ENCODE data around the gene COA3.

The COA3 gene

DNA sequence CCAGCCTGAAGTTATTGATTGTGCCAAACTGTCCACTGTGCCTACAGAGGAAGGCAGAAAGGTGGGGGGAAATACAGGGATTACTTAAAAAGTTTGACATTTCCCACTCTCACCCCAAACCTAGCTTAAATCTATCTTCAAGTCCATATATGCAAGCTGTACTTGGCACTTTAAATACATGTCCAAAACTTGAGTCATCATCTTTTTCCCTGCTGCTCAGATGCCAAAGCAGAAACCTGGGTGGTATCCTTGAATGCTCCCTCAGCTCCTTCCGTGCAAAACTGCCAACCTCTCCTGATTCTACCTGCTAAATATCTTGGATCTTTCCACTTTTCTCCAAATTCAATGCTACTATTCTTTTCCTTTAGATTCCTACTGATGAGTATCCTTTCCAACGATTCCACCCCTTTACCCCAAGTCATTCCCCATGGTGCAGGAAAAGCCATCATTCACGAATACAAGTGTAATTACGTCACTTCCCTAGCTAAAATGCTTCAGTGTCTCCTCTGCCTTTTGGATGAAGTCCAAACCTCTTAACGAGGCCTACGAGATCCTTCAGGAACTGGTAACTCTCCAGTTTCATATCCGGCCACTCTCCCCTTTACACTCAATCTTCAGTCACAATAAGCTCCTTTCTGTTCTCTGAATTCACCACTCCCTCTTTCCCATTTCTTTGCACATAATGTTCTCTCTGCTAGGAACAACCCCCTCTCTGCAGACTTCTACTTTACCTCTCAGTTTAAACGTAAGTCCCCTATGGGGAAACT lies 16.3 kb upstream of the COA3 start:
- Histone ChIP-seq H3K36me3 (replicated peaks in 1 of 2; ENCODE audit: control insufficient read depth in 2 of 2, insufficient read depth in 2 of 2, low read length in 2 of 2) (peaks cover 41 to 86% of the 10 kb centered on the region in 2 donors), H3K9me3 (replicated peaks in 1 of 2; ENCODE audit: control insufficient read depth in 2 of 2, insufficient read depth in 1 of 2, low read depth in 1 of 2, low read length in 2 of 2) (no peaks in the 10 kb centered on the region), H2BK5ac (ENCODE audit: low read length) (no peak overlapping the region), H3K23ac (ENCODE audit: low read depth, low read length, poor library complexity) (no peak overlapping the region), H4K91ac (ENCODE audit: low read depth, low read length, poor library complexity) (no peak overlapping the region), H3K27me3 (ENCODE audit: control insufficient read depth in 3 of 3, insufficient read depth in 3 of 3, low read depth in 1 of 3, low read length in 3 of 3) (no peaks in the 10 kb centered on the region), H3K4me3 (ENCODE audit: low read length in 2 of 2) (no peak overlapping the region), H3K4ac (ENCODE audit: low read length) (no peak overlapping the region), H2AFZ (ENCODE audit: low read length) (no peak overlapping the region), H2BK15ac (ENCODE audit: low read length) (no peak overlapping the region), H3K27ac (replicated peaks; ENCODE audit: low read length) (peak overlapping the region; percentile 12), H3K9ac (ENCODE audit: low read depth, low read length, poor library complexity) (no peak overlapping the region), H3K18ac (ENCODE audit: low read length) (no peak overlapping the region), H3K14ac (ENCODE audit: low read length) (no peak overlapping the region), H2AK5ac (ENCODE audit: low read depth, low read length) (no peak overlapping the region), H4K8ac (ENCODE audit: low read depth, low read length) (no peak overlapping the region), H3K4me2 (ENCODE audit: insufficient read depth, low read length, poor library complexity, severe bottlenecking) (no peak overlapping the region), H2BK120ac (ENCODE audit: low read depth, low read length) (no peak overlapping the region), H3K4me1 (ENCODE audit: control insufficient read depth in 2 of 2, insufficient read depth in 1 of 2, low read depth in 1 of 2, low read length in 2 of 2) (no peaks in the 10 kb centered on the region), H2BK12ac (ENCODE audit: low read length) (no peak overlapping the region), H3K79me1 (ENCODE audit: low read depth, low read length) (no peaks in the 10 kb centered on the region)
- no peak for DNase-seq (ENCODE audit: low spot score)
- WGBS, 2 donors (ENCODE audit: extremely low coverage in 2 of 2, insufficient read length in 2 of 2, insufficient replicate concordance in 1 of 2): no CpG with 5 or more reads among the region's 8 CpGs

DNA sequence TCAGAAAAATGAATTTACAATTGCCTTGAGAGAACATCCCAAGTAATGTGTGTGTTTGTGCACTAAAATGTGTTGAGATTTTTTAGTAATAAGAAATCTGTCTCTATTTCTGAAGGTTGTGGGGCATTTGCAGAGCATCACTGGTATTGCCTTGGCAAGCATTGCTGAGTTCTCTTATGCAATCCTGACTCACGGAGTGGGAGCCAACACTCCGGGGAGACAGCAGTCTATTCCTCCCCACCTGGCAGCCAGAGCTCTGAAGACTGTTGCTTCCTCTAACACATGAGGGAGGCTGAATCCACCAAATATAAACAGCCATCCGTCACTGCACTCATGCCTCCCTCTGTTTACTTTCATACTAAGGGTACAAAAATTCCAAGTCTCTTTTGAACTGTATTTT lies 10.7 kb upstream of the COA3 start:
- no CpG with 5 or more reads among the region's 3 CpGs for WGBS, 2 donors (ENCODE audit: extremely low coverage in 2 of 2, insufficient read length in 2 of 2, insufficient replicate concordance in 1 of 2)
- Histone ChIP-seq H3K79me1 (ENCODE audit: low read depth, low read length) (no peaks in the 10 kb centered on the region), H2BK5ac (ENCODE audit: low read length) (no peak overlapping the region), H3K18ac (ENCODE audit: low read length) (no peak overlapping the region), H3K4me3 (ENCODE audit: low read length in 2 of 2) (no peak overlapping the region), H3K27ac (replicated peaks; ENCODE audit: low read length) (no peak overlapping the region), H3K9me3 (replicated peaks in 1 of 2; ENCODE audit: control insufficient read depth in 2 of 2, insufficient read depth in 1 of 2, low read depth in 1 of 2, low read length in 2 of 2) (no peaks in the 10 kb centered on the region), H2BK15ac (ENCODE audit: low read length) (no peak overlapping the region), H3K23ac (ENCODE audit: low read depth, low read length, poor library complexity) (no peak overlapping the region), H3K9ac (ENCODE audit: low read depth, low read length, poor library complexity) (no peak overlapping the region), H2BK12ac (ENCODE audit: low read length) (no peak overlapping the region), H2AK5ac (ENCODE audit: low read depth, low read length) (no peak overlapping the region), H3K14ac (ENCODE audit: low read length) (no peak overlapping the region), H4K91ac (ENCODE audit: low read depth, low read length, poor library complexity) (no peak overlapping the region), H4K8ac (ENCODE audit: low read depth, low read length) (no peak overlapping the region), H3K27me3 (ENCODE audit: control insufficient read depth in 3 of 3, insufficient read depth in 3 of 3, low read depth in 1 of 3, low read length in 3 of 3) (no peaks in the 10 kb centered on the region), H3K4me2 (ENCODE audit: insufficient read depth, low read length, poor library complexity, severe bottlenecking) (no peak overlapping the region), H3K36me3 (replicated peaks in 1 of 2; ENCODE audit: control insufficient read depth in 2 of 2, insufficient read depth in 2 of 2, low read length in 2 of 2) (peaks cover 6 to 36% of the 10 kb centered on the region in 2 donors), H2AFZ (ENCODE audit: low read length) (no peak overlapping the region), H3K4me1 (ENCODE audit: control insufficient read depth in 2 of 2, insufficient read depth in 1 of 2, low read depth in 1 of 2, low read length in 2 of 2) (no peaks in the 10 kb centered on the region), H2BK120ac (ENCODE audit: low read depth, low read length) (no peak overlapping the region), H3K4ac (ENCODE audit: low read length) (no peak overlapping the region)
- no peak for DNase-seq (ENCODE audit: low spot score)

DNA sequence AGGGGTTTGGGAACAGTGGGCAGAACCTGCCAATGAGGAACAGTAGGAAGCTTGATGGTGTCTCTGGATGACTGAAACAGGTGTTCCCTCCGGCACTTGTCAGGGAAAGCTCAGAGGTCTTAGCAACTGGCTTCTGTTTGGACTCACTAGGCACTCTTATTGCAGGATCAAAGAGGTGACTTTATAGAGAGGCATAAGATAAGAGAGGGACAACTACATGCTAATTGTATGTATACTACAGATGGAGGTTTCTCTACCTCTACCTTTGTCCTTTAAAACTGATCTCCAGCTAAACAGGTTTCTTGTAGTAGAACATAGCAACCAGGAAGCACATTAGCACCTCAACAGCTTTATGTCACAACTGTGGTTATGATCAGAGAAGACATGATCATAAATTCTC lies 7.7 kb upstream of the COA3 start:
- Histone ChIP-seq H2AFZ (ENCODE audit: low read length) (no peak overlapping the region), H3K23ac (ENCODE audit: low read depth, low read length, poor library complexity) (no peak overlapping the region), H2BK15ac (ENCODE audit: low read length) (no peak overlapping the region), H2BK120ac (ENCODE audit: low read depth, low read length) (no peak overlapping the region), H3K14ac (ENCODE audit: low read length) (no peak overlapping the region), H4K91ac (ENCODE audit: low read depth, low read length, poor library complexity) (no peak overlapping the region), H3K4me3 (ENCODE audit: low read length in 2 of 2) (no peak overlapping the region), H3K4me2 (ENCODE audit: insufficient read depth, low read length, poor library complexity, severe bottlenecking) (no peak overlapping the region), H3K36me3 (replicated peaks in 1 of 2; ENCODE audit: control insufficient read depth in 2 of 2, insufficient read depth in 2 of 2, low read length in 2 of 2) (peaks cover under 1 to 19% of the 10 kb centered on the region in 2 donors), H2BK12ac (ENCODE audit: low read length) (no peak overlapping the region), H4K8ac (ENCODE audit: low read depth, low read length) (no peak overlapping the region), H3K9ac (ENCODE audit: low read depth, low read length, poor library complexity) (no peak overlapping the region), H3K79me1 (ENCODE audit: low read depth, low read length) (no peaks in the 10 kb centered on the region), H2BK5ac (ENCODE audit: low read length) (no peak overlapping the region), H3K4ac (ENCODE audit: low read length) (no peak overlapping the region), H3K18ac (ENCODE audit: low read length) (no peak overlapping the region), H2AK5ac (ENCODE audit: low read depth, low read length) (no peak overlapping the region), H3K4me1 (ENCODE audit: control insufficient read depth in 2 of 2, insufficient read depth in 1 of 2, low read depth in 1 of 2, low read length in 2 of 2) (peaks cover 2 to 13% of the 10 kb centered on the region in 2 donors), H3K27me3 (ENCODE audit: control insufficient read depth in 3 of 3, insufficient read depth in 3 of 3, low read depth in 1 of 3, low read length in 3 of 3) (no peaks in the 10 kb centered on the region), H3K27ac (replicated peaks; ENCODE audit: low read length) (no peak overlapping the region), H3K9me3 (replicated peaks in 1 of 2; ENCODE audit: control insufficient read depth in 2 of 2, insufficient read depth in 1 of 2, low read depth in 1 of 2, low read length in 2 of 2) (no peaks in the 10 kb centered on the region)
- WGBS, 2 donors (ENCODE audit: extremely low coverage in 2 of 2, insufficient read length in 2 of 2, insufficient replicate concordance in 1 of 2): no CpG with 5 or more reads among the region's 1 CpG
- no peak for DNase-seq (ENCODE audit: low spot score)

DNA sequence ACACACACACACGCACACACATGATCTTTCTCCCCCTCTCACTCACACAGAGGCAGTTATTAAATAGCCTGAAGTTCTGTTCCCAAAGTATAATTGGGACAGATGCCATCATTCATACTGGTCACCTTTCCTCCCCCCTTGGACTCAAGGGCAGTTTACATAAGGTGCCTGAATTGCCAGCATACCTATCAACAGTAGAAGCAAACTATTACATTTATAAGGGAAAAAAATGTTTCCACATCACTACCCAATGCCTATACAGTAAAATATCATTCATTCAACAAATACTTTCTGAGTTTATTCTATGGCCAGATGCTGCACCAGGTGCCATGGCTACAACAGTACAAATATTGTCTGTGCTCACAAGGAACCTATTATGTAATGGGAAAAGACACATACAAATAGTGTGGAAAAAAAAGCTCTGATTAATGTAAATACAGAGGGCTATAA lies 6.4 kb upstream of the COA3 start:
- Histone ChIP-seq H2AK5ac (ENCODE audit: low read depth, low read length) (no peak overlapping the region), H2BK5ac (ENCODE audit: low read length) (no peak overlapping the region), H2BK12ac (ENCODE audit: low read length) (no peak overlapping the region), H3K14ac (ENCODE audit: low read length) (no peak overlapping the region), H3K27ac (replicated peaks; ENCODE audit: low read length) (no peak overlapping the region), H3K27me3 (ENCODE audit: control insufficient read depth in 3 of 3, insufficient read depth in 3 of 3, low read depth in 1 of 3, low read length in 3 of 3) (peaks cover 0 to 2% (median 0%) of the 10 kb centered on the region in 3 experiments), H4K91ac (ENCODE audit: low read depth, low read length, poor library complexity) (no peak overlapping the region), H3K9ac (ENCODE audit: low read depth, low read length, poor library complexity) (no peak overlapping the region), H3K9me3 (replicated peaks in 1 of 2; ENCODE audit: control insufficient read depth in 2 of 2, insufficient read depth in 1 of 2, low read depth in 1 of 2, low read length in 2 of 2) (no peaks in the 10 kb centered on the region), H3K79me1 (ENCODE audit: low read depth, low read length) (no peaks in the 10 kb centered on the region), H2BK15ac (ENCODE audit: low read length) (no peak overlapping the region), H3K4me2 (ENCODE audit: insufficient read depth, low read length, poor library complexity, severe bottlenecking) (no peak overlapping the region), H4K8ac (ENCODE audit: low read depth, low read length) (no peak overlapping the region), H3K36me3 (replicated peaks in 1 of 2; ENCODE audit: control insufficient read depth in 2 of 2, insufficient read depth in 2 of 2, low read length in 2 of 2) (peaks cover 0 to 6% of the 10 kb centered on the region in 2 donors), H2BK120ac (ENCODE audit: low read depth, low read length) (no peak overlapping the region), H3K23ac (ENCODE audit: low read depth, low read length, poor library complexity) (no peak overlapping the region), H3K4me3 (ENCODE audit: low read length in 2 of 2) (no peak overlapping the region), H3K4ac (ENCODE audit: low read length) (no peak overlapping the region), H2AFZ (ENCODE audit: low read length) (no peak overlapping the region), H3K18ac (ENCODE audit: low read length) (no peak overlapping the region), H3K4me1 (ENCODE audit: control insufficient read depth in 2 of 2, insufficient read depth in 1 of 2, low read depth in 1 of 2, low read length in 2 of 2) (peaks cover 2 to 13% of the 10 kb centered on the region in 2 donors)
- WGBS, 2 donors (ENCODE audit: extremely low coverage in 2 of 2, insufficient read length in 2 of 2, insufficient replicate concordance in 1 of 2): no CpG with 5 or more reads among the region's 1 CpG
- DNase-seq (ENCODE audit: low spot score): no peak
